HG03342 (cell line): Measurements from ENCODE around the gene PRSS21.

ENCODE experiments used
- ATAC-seq: cut with Tn5 transposase; IDR thresholded peaks from one replicate; pipeline ENCODE4 v1.9.1; 2021; ENCODE audit warnings: mild to moderate bottlenecking, moderate library complexity; ENCODE audit not compliant: unreplicated experiment

PRSS21 gene

GRCh38 chr16:2779978-2780898, 36.8 kb upstream of the PRSS21 start:
- ATAC-seq, result no peak

GRCh38 chr16:2782583-2783351, 34.3 kb upstream of the PRSS21 start:
- no peak for ATAC-seq

GRCh38 chr16:2783581-2784357, 33.3 kb upstream of the PRSS21 start:
- no peak for ATAC-seq

GRCh38 chr16:2784358-2785100, 32.5 kb upstream of the PRSS21 start:
- ATAC-seq, result no peak

- no peak for ATAC-seq
These were observed 31.7 kb upstream of the PRSS21 start for GRCh38 chr16:2785101-2785991.

GRCh38 chr16:2786061-2786825, 30.8 kb upstream of the PRSS21 start:
- no peak for ATAC-seq

- ATAC-seq, result no peak
These were observed 30.2 kb upstream of the PRSS21 start for GRCh38 chr16:2786826-2787151.

- no peak for ATAC-seq
These were observed 29.6 kb upstream of the PRSS21 start, which contains the start of gene PRSS33 for GRCh38 chr16:2787406-2787805. TSS of gene PRSS33 (minus strand) at chr16:2787560. CDS start at chr16:2786547, 1,013 bp downstream.

- no peak for ATAC-seq
These were observed 29.1 kb upstream of the PRSS21 start for GRCh38 chr16:2787961-2788360.

GRCh38 chr16:2790631-2791030, 26.4 kb upstream of the PRSS21 start:
- ATAC-seq, result no peak

GRCh38 chr16:2791174-2791573, 25.9 kb upstream of the PRSS21 start:
- no peak for ATAC-seq

- no peak for ATAC-seq
These were observed 24.1 kb upstream of the PRSS21 start for GRCh38 chr16:2792940-2793339.

GRCh38 chr16:2795395-2796143, 21.5 kb upstream of the PRSS21 start:
- no peak for ATAC-seq

- ATAC-seq, result no peak
These were observed 18.3 kb upstream of the PRSS21 start for GRCh38 chr16:2798723-2799204.

- no peak for ATAC-seq
These were observed 17.7 kb upstream of the PRSS21 start for GRCh38 chr16:2799205-2799858.

- no peak for ATAC-seq
These were observed 17.2 kb upstream of the PRSS21 start for GRCh38 chr16:2799859-2800226.

- no peak for ATAC-seq
These were observed 13.4 kb upstream of the PRSS21 start for GRCh38 chr16:2803545-2804195.
